SH-SY5Y (cell line): ENCODE results near the gene DENND4C.

Experiments
- GATA2 ChIP-seq: IDR thresholded peaks from 2 replicates; pipeline ENCODE4 v1.6.1; 2011; ENCODE audit warnings: mild to moderate bottlenecking, low read depth, low read length
- GATA3 ChIP-seq: IDR thresholded peaks from 2 replicates; pipeline ENCODE4 v1.6.1; 2011; ENCODE audit warnings: low read depth, mild to moderate bottlenecking, low read length, moderate library complexity

DNA sequence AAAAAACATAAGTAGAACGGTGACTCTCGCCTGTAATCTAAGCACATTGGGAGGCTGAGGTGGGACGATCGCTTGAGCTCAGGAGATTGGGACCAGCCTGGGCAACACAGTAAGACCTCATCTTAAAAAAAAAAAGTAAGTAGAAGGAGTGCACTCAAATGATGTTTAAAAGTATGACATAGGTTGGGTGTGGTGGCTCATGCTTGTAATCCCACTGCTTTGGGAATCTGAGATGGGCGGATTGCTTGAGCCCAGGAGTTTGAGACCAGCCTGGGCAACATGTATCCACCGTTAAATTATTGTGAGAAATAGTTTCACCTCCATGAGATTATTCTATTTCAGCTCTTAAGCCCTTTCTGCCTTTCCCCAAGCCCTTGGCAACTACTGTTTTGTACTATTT lies 11.2 kb downstream of the DENND4C start:
- no peak for TF ChIP-seq GATA2
- no peak for TF ChIP-seq GATA3
